Mammary epithelial cell (primary cell): Measurements from ENCODE around the gene BTD.

ENCODE experiments used
- EZH2 ChIP-seq: IDR thresholded peaks from 2 replicates; pipeline ENCODE4 v1.6.1; 2012; ENCODE audit warnings: low read length, inconsistent platforms, borderline replicate concordance
- TF ChIP-seq, protein P1 (sequence below), 2 donors: IDR thresholded peaks in 1 of 2; conservative IDR thresholded peaks in 1 of 2; 2 replicates each; pipeline ENCODE4 v1.5.1; 2011 to 2012; ENCODE audit warnings: inconsistent platforms in 2 of 2, low read length in 2 of 2, mild to moderate bottlenecking in 2 of 2, control low read depth in 1 of 2, low read depth in 1 of 2; ENCODE audit not compliant: insufficient read depth in 1 of 2; ENCODE audit errors: extremely low read depth in 1 of 2

DNA sequence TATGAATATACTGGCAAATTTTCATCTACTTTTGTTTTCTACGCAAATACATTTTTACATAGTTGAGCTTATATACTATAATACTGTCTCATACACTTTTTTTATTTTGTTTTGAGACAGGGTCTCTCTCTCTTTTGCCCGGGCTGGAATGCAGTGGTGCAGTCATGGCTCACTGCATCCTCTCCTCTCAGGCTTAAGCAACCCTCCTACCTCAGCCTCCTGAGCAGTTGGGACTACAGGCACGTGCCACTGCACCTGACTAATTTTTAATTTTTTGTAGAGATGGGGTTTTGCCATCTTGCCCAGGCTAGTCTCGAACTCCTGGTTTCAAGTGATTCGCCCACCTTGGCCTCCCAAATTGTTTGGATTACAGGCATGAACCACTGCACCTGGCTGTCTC is 26.1 kb upstream of the BTD start:
- TF ChIP-seq, protein P1, sequence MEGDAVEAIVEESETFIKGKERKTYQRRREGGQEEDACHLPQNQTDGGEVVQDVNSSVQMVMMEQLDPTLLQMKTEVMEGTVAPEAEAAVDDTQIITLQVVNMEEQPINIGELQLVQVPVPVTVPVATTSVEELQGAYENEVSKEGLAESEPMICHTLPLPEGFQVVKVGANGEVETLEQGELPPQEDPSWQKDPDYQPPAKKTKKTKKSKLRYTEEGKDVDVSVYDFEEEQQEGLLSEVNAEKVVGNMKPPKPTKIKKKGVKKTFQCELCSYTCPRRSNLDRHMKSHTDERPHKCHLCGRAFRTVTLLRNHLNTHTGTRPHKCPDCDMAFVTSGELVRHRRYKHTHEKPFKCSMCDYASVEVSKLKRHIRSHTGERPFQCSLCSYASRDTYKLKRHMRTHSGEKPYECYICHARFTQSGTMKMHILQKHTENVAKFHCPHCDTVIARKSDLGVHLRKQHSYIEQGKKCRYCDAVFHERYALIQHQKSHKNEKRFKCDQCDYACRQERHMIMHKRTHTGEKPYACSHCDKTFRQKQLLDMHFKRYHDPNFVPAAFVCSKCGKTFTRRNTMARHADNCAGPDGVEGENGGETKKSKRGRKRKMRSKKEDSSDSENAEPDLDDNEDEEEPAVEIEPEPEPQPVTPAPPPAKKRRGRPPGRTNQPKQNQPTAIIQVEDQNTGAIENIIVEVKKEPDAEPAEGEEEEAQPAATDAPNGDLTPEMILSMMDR (conservative IDR thresholded peaks at IDR 0.05 in 1 of 2, IDR thresholded peaks at IDR 0.05 in 1 of 2; ENCODE audit: extremely low read depth in 1 of 2, insufficient read depth in 1 of 2, low read depth in 1 of 2, low read length in 2 of 2), result no peak
- no peak for TF ChIP-seq EZH2
